ENCODE measurements around the gene USP36.

GRCh38 chr17:78824240-78824639 is 16.4 kb downstream of the USP36 start:
- TF ChIP-seq CTCF (IDR thresholded peaks at IDR 0.05), result no peak
- TF ChIP-seq POLR2AphosphoS5 (IDR thresholded peaks at IDR 0.05), result no peak
- TF ChIP-seq POLR2A (IDR thresholded peaks at IDR 0.05), result no peak
